ENCODE data around the gene ROR2.
A peak's percentile ranks its signal among the peaks of the same experiment; 100 is the strongest.

The ROR2 gene

DNA sequence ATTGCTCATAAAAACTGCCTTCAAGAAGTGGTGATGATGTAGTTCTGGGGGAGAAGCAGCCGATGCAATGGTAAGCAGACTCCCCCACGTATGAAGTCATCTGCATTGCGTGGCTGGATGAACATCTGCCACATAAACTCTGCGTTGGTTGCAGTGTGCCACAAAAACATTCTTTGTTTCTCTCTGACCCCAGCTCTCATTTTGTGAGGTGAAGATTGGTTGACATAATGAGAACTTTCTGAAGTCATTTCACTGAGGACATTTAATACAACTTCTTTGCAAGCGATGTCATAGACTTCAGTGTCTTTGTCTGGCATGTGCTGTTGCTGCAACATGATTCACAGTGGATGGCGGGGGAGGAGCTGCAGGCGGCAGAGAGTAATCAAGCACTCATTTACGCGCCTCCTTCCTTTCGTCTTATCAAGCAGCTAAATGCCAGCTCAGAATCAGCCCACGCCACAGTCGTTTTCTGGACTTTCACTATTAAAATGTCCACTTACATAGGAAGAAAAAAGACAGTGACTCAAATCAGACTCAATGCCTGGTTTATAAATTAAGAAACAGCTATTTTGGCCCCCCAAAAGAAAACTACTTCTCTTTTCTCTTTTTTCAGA lies 434.8 kb downstream of the ROR2 start:
- Mint-ChIP-seq H3K9me3 (peaks cover 17% of the 10 kb centered on the region), H3K4me1 (peaks cover 17% of the 10 kb centered on the region), H3K27me3 (peaks cover 43% of the 10 kb centered on the region), H3K36me3 (no peaks in the 10 kb centered on the region), H3K27ac (peak overlapping the region; percentile 51), H3K4me3 (peak overlapping the region; percentile 19)
- peak; percentile 90 for ATAC-seq

All from stimulated activated memory B cell treated with anti-CD40 and anti-IgM and Interleukin-4, amounts not matched to agents 10 μg/mL and 1 μg/mL and 100 μg/mL, for 72 hours (primary cell).